Epithelial cell of proximal tubule (primary cell): ENCODE data around the gene INPP4A. TPM values are rescaled to one million over a fixed set of nuclear protein-coding genes. Genes with fewer than 3 reads are reported as not detected.
"Not testable (repeated sequence)": the region's sequence is repeated elsewhere in the genome, so short reads cannot be mapped to it uniquely, and the experiment has no call there.

Source experiments
- DNase-seq: peaks from one replicate; pipeline ENCODE4 v3.0.0-alpha.2; 2011; ENCODE audit warnings: low read depth
- H3K4me3 ChIP-seq: 2 replicates; pipeline ENCODE4 v1.5.1; 2011; ENCODE audit warnings: low read depth, mild to moderate bottlenecking, low read length
- total RNA-seq: library from RNA; depleted of rRNA; stranded (reverse); fragments of >200 nt; gene quantifications from 2 replicates; pipeline ENCODE4 v1.2.3, GENCODE V29; 2015
- TF ChIP-seq, protein P1 (sequence below): conservative IDR thresholded peaks from 2 replicates; pipeline ENCODE4 v1.5.1; 2012; ENCODE audit warnings: low read depth, mild to moderate bottlenecking, low read length

Gene INPP4A
- total RNA-seq, 1 donor from 2014 or later: 12.2 TPM

DNA sequence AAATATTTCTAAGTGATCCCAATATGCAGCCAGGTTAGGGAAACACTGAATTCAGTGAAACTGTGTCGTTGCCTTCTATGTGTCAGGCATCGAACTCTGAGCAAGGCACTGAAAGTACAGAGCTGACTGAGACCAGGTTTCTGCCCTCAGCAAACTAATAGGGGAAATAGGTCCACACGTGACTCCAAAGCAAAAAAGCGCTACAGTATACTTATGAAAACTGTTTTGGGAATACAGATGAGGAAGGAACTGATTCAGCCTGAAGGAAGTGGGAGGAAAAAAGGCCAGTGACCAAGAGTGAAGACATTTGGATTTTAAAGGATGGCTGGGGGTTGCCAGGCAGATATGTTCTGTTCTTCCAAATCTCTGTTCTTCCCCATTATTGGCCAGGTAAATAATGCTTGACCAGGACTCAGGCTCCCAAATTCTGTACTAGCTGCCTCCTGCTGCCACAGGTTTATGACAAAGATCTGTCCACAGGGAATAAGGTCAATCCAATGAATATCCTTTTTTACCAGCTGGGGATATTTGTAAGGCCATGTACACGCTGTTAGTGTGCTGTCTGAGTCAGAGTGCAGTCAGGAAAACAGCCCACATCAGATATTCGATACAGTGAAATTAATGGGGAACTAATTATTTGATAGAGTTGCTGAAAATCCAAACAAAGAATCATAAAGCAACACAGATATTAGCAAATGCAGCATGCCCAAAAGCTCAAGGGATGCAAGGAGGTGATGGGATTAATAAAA, 24.5 kb upstream of the INPP4A start:
- no peak overlapping the region for H3K4me3 ChIP-seq
- TF ChIP-seq, protein P1, sequence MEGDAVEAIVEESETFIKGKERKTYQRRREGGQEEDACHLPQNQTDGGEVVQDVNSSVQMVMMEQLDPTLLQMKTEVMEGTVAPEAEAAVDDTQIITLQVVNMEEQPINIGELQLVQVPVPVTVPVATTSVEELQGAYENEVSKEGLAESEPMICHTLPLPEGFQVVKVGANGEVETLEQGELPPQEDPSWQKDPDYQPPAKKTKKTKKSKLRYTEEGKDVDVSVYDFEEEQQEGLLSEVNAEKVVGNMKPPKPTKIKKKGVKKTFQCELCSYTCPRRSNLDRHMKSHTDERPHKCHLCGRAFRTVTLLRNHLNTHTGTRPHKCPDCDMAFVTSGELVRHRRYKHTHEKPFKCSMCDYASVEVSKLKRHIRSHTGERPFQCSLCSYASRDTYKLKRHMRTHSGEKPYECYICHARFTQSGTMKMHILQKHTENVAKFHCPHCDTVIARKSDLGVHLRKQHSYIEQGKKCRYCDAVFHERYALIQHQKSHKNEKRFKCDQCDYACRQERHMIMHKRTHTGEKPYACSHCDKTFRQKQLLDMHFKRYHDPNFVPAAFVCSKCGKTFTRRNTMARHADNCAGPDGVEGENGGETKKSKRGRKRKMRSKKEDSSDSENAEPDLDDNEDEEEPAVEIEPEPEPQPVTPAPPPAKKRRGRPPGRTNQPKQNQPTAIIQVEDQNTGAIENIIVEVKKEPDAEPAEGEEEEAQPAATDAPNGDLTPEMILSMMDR: no peak
- DNase-seq: no peak

DNA sequence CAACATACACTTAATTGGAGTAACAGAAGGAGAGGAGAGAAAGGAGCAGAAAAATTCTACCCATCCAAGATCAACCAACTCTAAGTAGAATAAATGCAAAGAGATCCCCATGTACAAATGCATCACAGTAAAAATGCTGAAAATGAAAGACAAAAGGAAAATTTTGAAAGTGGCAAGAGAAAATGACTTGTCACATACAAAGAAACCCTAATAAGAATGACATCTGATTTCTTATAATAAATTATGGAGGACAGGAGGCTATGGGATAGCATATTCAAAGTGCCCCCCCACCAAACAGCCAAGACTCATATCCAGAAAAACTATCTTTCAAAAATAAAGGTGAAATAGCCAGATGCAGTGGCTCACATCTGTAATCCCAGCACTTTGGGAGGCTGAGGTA, 22.2 kb upstream of the INPP4A start:
- no peak for DNase-seq
- TF ChIP-seq, protein P1: no peak
- H3K4me3 ChIP-seq: no peak overlapping the region

DNA sequence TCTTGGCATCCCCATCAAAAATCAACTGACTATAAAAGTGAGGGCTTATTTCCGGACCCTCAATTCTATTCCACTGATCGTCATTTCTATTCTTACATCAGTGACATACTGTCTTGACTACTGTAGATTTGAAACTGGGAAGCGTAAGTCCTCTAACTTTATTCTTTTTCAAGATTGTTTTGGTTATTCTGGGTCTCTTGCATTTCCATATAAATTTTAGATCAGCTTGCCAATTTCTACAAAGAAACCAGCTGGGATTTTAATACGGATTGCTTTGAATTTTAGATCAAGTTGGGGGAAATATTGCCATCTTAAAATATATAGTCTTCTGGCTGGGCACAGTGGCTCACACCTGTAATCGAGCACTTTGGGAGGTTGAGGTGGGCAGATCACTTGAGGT, 17.9 kb upstream of the INPP4A start:
- DNase-seq: no peak
- H3K4me3 ChIP-seq: no peak overlapping the region
- TF ChIP-seq, protein P1: no peak

DNA sequence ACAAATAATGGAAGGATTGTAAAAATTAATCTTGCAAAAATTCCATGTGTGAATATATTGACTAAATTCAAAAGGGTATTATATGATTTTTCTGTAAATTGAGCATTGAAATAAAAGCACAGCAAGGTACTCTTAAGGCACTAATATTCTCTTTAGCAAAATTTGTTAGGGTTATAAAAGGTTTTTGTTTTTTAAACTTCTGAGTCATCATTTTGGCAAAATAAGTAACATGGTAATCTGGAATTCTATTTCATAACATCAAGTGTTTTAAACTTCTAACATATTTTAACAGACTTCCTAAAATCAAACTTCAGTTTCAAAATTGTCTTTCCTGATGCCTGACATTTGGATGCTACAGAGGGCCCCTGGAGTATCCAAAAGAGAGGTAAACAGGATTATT, 12.5 kb upstream of the INPP4A start:
- no peak for DNase-seq
- TF ChIP-seq, protein P1: no peak
- H3K4me3 ChIP-seq: no peak overlapping the region

DNA sequence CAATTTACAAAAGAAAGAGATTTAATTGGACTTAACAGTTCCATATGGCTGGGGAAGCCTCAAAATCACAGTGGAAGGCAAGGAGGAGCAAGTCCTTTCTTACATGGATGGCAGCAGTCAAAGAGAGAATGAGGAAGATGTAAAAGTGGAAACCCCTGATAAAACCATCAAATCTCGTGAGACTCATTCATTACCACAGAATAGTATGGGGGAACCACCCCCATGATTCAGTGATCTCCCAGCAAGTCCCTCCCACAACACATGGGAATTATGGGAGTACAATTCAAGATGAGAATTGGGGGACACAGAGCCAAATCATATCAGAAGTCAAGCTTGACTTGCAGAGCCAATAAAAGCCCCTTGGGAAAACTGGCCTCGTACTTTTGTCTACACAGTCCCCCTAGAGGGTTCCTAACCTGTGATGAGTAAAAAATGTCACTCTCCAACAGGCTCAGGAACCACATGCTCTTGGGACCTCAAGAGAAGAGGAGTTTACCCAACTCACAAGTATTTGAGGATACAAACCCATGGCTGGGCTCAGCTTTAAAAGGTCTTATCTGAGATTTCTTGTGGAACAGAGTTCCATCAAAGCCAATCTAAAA, 11.2 kb upstream of the INPP4A start:
- no peak for DNase-seq
- no peak overlapping the region for H3K4me3 ChIP-seq
- TF ChIP-seq, protein P1: no peak

DNA sequence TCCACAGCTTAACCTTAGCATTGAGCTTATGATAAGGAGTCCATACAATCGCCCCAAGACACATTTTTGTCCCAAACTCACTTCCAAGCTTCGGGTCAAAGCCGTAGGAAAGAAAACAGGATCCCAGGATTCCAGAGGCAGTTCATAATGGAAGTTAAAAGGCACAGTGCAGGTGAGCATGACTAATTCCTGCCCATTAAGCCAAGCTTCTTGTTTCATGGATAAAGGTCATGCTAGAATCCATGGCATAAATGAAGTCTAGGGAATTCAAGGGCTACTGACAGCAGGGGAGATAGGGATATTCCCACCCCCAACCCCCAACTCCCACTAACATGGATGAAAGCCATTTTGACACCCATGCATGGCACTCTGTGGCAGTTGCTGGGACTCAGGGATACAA, 10.2 kb upstream of the INPP4A start:
- H3K4me3 ChIP-seq: no peak overlapping the region
- DNase-seq: no peak
- TF ChIP-seq, protein P1: no peak

DNA sequence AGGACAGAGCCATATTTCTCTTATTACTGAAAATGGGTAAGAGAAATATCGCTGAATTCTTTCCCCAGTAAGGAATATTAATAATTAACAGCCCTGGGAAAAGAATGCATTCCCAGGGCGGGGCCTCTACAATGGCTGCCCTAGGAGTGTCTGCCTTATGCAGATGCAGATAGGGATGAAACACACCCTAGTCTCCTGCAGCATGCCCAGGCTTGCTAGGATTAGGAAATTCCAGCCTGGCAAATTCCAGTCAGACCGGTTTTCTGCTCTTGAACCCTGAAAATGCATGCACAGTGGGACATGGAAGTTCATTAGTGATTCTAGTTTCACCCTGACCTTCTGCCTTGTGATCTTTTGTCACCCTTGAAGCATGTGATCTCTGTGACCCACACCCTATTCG, 9.0 kb upstream of the INPP4A start:
- not testable (repeated sequence) for DNase-seq, H3K4me3 ChIP-seq
